OCI-LY7 (cell line): ENCODE data around the gene PCNT.

ENCODE experiments used
- CTCF ChIP-seq: fragments of 200-600 bp; sonication (generic); conservative IDR thresholded peaks from 2 replicates; pipeline ENCODE4 v1.5.1; 2014; ENCODE audit warnings: mild to moderate bottlenecking, antibody characterized with exemption, low read length, moderate library complexity, mixed read lengths
- EZH2phosphoT487 ChIP-seq: fragments of 200-600 bp; sonication (generic); IDR thresholded peaks from 2 replicates; pipeline ENCODE4 v1.6.1; 2018; ENCODE audit warnings: low read depth, borderline replicate concordance, mild to moderate bottlenecking, mixed run types, antibody characterized with exemption, low read length, moderate library complexity, mixed read lengths

DNA sequence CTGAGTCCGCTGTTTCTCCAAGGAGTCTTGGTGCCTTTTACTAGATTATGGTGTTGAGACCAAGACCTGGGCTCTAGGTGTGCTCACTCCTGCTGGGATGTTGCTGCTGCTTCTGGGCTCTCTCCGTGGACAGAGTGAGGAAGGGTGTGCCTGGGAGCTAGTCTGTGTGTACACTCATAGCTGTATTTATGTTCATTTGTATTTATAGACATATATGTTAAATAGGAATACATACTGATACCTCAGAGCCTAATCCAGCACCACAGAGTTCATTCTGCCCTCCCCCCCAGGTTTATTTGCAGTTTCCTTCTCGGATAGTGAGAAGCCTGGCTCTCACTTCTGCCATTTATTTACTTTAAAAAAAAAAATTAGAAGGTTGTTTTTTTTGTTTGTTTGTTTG is 12.6 kb downstream of the PCNT start:
- TF ChIP-seq CTCF (no peak), EZH2phosphoT487 (no peak)
